ENCODE measurements around the gene FAM76B.

The FAM76B gene

DNA sequence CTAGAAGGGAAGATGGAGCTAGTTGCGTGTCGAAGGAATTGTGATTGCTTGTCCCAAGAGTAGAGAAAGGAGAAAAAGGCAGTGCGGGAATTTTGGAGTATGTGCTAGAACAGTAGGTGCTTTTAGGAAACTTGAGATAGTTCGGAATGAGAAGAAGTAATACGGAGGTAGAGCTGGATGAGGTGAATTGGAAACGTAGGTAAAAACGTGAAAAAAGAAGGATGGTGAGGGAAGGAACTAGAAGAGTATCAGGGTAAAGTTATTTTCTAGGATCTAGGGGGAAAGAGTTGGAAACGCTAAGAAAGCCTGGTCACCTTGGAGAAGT, 2.1 kb upstream of the FAM76B start:
- DNase-seq, result no peak

DNA sequence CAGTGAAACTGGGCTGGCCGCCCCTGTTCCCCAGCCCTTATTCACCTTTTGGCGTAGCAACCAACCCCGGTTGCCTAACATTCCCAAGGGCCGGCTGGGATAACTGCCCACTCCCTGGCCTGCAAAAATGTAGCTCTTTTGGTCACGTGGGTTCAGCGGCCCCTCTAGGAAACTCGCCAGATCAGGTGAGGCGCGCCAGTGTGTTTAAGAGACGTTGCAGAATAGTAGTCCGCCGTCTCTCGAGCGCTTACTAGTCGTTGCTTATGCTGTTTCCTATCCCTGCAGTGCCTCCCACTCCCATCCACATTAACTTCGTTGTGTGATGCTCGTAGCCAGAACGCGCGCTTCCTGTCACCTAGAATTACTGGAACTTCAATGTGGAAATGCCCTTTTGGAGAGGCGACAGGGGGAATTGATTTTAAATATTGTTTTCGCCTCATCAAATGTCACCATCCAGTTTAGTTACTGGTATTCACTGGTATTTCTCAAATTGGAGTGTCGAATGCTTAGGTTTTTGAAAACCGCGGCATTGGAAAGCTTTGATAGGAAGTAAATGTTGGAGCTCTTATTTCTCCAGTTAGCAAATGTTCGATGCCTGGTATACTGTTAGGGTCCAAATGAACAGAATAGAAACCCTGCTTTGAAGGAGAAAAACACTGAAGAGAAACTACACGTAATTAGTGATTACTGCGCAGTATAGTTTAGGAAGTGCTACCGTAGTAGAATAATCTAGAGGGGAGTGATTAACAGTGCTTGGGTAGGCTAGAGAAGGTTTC, 1.5 kb upstream of the FAM76B start:
- DNase-seq, result no peak

DNA sequence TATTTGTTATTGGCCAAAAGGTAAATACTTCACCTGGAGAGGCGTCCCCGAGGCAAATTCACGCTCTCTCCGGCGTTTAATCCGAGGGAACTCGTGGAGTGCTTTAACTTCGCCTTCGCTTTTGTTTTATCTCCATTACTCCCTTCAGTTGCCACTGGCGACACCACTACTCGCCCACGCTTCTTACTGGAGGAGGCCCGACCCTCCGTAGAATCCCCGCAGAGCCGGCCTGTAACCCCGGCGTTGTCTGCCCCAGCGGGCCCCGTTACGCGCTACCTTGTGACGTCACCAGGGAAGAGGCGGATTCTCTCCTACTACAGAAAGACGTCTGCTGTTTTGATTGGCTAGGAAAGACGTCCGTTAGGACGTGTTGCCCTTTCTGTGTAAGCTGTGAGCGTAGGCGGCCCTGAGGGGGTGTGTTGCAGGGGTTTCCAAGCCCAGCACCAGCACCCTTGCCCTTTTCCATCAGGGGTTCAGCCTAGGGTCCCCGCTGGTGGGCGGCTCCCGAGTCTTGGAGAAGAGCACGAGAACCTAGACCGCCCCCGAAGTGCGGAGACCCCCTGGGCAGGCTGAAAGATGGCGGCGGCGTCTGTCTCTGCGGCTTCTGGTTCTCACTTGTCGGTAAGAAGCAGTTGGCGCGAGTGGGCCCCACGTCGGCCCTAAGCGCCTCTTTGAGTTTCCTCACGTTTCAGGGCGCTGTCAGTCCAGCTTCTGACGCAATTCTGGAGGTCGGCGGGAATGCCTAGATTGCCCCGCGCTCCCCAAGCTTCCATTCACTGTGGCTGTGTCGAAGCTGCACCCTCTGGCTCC, 746 bp upstream of the FAM76B start, which contains the start of gene CEP57:
Gene CEP57, plus strand, starts transcription at position 376 of the 810 bp plus-strand sequence. Its CDS starts 201 bp downstream, at position 577.
- DNase-seq, result peak; percentile 97

DNA sequence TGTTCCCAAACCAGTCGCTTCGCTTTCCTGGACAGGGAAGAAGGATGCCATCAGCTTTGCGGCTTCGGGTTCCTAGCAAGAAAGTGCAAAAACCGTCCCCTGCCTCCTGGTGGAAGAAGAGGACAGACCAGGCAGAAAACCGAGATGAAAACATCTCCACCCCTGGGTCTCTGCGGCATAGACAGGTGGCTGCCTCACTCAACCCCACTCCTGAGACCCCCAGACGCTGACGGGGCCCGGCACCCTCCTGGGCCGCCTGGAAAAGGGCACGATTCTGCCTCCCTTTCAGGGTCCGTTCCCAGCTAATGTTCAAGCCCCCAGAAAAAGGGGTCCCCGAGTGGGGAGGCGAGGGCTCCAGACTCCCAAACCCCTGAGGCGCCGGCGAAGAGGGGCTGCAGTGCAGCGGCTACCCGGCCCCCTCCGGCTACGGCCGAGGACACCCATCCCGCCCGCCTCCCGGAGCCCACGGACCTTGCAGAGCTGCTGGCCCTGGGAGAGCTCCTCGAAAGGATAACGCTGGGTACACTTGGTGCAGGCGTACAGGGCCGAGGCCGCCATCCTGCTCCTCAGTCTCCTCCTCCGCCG, 569 bp downstream of the FAM76B start:
- DNase-seq, result no peak

DNA sequence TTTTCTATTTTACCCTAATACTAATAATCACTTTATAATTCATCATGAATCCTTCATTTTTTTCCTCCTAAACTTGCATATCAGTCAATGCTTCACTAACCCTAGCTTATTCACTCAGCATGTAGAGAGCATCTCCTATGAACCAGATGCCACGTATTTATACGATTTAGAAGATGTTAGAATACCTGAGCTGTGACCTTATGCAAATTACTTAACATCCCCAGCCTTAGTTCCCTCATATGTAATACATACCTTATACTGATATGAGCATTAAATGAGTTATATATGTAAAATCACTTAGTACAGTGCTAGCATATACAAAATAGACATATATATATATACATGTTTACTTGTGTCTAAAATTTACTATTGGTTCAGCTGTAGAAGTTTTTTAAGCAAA, 9.0 kb downstream of the FAM76B start:
- DNase-seq, result no peak

DNA sequence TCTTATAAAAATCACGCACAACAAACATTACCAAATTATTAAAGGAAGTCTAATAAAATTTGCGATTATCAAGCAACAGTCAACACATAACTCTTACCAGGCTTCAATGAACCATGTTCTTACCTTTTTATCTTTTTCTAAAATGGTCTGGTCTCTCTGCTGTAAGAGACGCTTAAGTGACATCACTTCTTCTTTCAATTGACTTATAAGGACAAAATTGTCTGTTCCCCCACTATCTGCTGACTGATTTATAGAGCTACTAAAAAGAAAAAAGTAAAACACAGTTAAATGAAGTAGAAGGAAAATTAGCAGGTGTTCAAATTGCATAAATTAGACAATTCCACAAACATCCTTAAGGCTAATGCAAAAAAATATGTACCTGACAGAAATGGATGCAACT, 10.9 kb downstream of the FAM76B start:
- no peak for DNase-seq

DNA sequence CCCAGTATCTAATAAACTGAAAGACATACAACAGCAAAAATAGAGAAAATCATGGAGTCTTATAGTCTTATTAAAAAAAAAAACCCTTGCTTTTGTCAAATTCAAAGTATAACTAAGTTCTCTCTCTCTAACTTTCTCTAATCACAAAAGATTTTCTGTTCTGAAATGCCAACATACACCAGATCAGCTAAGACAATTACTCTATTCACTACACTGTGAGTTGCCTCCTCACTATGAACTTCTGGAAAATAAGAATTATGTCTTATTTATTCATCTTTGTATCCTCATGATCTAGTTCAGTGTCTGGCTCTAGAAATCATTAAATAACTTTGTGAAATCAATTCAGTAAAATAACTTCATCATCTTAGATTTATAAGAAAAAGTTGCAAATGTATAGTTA, 12.7 kb downstream of the FAM76B start:
- DNase-seq, result no peak

DNA sequence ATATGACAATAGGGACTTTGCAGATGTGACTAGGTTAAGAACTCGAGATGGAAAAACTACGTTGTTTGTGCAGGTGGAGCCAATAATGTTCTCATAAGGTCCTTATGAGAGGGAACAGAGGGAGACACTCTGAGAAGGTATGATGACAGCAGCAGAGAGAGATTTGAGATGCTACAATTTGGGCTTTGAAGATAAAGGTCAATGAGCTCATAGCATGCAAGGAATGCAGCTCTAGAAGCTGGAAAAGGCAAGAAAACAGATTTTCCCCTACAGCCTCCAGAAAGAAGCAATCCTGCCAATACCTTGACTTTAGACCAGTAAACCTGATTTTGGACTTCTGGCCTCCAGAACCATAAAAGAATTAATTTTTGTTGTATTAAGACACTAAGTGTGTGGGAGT, 21.1 kb downstream of the FAM76B start:
- no peak for DNase-seq

DNA sequence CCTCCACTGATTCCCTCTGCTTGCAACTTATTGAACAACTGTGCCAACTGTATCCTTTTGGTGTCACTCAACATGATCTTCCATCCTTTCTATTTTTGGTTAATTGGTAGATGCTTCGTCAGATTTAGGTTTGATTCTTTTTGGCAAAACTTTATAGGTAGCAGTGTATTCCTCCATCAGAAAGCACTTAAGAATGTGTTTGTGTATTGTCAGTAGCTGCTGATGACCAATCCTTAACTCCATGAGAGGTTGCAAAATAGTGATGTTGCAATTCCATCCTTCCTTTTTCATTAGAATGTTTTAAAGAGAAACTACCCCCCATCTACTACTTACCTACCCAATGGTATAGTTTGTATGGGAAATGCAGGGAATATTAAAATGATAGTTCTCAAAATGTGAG, 22.1 kb downstream of the FAM76B start:
- no peak for DNase-seq

DNA sequence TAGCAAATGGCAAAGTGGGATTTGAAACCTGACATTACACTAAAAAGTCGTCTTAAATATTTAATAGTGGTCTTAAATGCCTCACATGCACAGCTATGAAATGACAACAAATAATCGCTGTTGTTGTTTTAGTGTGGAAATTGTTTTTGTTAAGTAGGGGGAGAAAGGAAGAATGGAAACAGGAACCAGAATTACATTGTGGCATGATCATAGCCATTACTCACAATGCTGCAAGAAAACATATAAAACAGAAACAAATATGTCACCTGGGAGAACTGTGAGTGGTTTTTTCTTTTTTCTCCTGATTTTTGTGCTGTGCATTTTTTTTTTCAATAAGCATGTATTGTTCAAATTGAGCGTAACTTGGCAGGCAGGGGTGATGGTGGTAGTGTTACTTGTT, 22.9 kb downstream of the FAM76B start:
- no peak for DNase-seq

DNA sequence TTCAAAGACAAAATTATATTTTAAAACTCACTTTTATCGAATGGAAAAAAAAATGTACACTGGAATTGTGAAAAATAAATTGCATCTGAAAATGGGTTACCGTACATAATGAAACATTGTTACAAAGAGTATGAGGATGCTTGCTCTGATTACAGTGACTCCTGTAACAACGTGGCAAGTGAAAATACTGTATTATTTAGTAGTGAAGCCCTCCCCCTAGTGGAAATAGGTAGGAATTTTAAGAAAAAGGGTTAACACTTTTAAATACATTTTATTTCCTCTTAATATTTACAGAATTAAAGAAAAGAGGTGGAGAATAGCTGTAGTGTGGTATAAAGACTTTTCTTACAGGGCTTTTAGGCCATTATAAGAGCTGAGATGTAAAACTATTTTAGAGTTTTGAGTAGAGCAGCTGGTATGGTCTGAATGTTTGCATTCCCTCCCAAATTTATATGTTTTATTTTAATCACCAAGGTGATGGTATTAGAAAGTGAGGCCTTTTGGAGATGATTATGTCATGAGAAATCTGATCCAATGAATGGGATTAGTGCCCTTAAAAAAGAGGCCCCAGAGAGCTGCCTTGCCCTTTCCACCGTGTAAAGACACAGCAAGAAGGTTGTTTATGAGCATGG, 25.2 kb downstream of the FAM76B start:
- DNase-seq, result no peak

DNA sequence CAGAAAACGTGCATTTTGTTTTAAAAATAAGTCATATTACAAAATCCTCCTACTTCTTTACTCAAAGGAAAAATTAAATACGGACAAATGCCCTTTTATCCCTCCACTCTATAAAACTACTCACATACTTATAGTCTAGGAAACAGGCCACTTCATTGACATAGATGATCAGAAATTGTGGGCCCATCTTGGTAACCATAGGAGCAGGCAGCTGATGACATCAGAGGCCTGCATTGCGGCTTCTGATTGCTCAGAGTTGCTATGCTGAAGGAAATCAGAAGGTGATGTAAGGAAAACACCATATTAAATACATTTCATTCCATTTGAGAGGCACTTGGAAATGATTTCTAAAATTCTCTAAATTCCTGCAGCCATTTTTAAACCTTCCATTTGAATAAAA, 27.0 kb downstream of the FAM76B start:
- no peak for DNase-seq

DNA sequence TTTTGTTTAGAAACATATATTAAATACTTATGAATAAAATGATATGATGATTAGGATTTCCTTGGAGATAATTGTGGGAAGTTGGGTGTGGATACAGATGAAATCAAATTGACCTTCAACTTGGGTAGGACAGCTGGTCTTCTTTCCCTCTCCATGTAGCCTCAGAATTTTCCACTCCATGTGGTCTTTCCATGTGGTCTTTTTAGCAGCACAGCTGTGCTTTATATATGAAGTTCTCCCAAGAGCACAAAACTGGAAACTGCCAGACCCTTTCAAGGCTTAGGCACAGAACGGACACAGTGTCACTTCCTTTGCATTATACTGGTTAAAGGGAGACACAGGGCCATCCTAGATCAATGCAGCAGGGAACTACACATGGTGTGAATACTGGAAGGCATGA, 28.6 kb downstream of the FAM76B start:
- no peak for DNase-seq

DNA sequence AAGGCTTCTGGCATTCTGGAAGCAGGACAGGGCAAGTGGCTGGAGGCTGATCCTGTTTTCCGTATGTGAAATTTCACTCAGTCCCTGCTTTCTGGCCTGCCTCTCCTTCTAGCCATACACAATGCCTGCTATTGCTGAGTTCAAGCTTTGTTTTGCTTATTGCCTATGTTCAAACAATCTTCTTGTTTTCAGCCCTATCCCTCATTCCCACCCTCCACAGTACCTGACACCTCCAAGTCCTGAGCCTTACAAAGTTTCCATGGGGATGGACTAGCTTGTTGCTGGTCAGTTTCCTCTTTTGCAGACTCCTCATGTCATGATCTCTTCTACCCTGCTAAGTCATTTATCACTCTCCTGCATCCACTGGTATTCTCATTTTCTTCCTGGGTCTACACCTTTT, 38.1 kb downstream of the FAM76B start:
- DNase-seq, result no peak

DNA sequence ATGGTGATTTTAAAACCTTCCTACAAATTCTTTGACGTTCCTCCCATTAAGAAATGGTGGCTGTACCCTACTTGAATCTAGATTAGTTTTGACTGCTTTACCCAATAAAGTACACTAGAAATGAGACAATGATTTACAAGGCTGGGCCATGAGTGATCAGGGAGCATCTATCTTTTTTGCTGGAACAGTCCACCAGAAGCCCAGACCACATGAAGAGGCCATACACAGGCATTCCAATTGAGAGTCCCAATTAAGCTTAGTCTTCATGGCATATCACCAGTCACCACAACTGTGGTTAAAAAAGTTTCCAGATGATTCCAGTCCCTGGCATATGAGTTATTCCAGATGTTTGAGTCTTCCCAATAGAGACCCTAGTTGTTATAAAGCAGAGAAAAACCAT, 39.5 kb downstream of the FAM76B start:
- DNase-seq, result no peak

DNA sequence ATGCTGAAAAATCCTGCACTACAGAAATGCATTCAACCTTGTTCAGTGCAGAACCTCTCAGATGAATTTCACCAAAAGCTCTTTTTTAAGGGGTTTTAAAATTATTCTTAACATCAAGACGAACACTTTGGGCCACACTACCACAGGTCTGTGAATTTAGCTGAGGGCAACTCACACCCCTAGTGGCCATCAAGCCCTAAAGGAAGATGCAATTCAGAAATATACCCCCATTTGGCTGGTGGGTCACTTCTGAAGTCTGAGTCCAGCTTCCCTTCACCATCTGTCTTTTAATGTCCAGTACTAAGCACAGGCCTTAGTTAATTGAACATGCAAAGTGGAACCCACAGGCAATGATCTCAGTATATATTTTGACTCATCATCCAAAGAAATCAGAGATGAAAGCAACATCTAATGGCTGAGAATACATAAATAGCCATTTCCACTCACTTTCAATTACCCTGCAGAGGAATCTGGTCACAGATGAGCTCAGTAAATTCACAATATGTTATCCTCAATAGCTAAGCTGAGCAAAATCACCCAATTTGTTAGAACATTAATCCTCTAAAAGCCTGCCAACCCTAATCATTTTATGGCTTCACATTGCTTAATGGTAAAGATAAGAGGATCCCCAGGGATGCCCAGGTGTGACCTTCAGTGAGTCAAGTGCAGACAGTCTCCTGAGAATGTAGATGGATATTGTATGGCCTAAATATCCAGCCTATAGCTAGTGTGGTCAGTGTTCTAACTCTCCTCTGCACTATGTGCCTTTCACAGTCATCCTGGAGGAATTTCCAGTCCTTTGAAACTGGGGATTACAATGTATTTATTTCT, 50.3 kb downstream of the FAM76B start:
- DNase-seq, result no peak

DNA sequence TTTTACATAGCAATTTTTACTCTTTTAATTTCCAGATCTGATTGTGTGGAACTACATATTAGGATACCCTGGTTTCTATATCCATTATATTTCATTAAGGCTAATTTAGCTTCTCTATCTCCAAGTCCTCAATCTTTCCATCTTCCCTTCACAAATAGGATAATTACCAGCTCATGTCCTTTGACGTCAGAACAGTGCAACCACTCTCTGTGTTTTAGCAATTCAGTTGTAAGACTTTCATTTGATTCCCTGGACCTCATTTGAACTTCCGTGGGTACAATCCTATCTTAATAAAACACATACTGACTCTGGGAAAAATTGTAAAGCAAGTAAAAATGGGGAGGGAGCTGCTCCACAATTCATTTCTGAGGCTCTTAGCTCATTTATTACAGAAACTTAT, 52.8 kb downstream of the FAM76B start:
- DNase-seq, result no peak

DNA sequence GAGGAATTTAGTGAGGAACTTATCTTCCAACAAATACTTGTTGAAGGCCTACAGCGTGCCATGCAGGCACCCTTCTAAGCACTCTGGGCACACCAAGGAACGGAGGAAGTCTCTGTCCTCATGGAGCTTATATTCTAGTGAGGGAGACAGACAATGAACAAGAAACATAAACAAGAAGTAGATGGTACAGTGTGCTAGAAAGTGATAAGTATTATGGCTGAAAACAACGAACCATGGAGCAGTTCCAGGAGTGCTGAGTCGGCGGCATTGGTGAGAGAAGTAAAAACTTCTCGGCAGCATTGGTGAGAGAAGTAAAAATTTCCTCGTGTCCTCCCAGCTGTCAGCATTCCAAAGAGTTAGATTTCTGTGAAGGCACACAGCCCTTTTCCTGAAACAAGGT, 53.2 kb downstream of the FAM76B start:
- no peak for DNase-seq

DNA sequence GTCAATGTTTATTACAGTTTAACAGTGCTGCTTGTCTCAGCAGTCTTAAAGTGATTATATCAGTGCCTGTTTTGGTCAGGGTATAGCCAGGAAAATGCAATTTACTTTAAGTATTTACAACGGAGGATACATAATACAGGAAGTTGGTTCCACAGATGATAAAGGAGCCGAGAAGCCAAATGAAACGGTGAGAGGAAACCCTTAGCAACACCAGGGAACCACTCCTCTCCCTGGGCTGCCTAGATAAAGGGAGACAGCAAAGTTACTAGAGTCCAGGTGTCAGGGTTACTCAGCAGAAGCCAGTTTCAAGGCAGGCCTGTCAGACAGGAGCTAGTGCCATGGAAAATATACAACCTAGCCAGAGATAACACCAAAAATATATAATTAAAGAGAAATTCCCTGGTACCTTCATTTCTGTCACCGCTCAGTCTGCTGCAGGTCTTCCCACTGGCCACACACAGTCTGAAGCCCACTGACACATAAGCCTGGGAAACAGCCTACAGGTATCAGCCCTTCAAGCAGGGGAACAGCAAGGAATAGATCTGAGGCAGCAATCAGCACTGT, 55.5 kb downstream of the FAM76B start:
- no peak for DNase-seq

DNA sequence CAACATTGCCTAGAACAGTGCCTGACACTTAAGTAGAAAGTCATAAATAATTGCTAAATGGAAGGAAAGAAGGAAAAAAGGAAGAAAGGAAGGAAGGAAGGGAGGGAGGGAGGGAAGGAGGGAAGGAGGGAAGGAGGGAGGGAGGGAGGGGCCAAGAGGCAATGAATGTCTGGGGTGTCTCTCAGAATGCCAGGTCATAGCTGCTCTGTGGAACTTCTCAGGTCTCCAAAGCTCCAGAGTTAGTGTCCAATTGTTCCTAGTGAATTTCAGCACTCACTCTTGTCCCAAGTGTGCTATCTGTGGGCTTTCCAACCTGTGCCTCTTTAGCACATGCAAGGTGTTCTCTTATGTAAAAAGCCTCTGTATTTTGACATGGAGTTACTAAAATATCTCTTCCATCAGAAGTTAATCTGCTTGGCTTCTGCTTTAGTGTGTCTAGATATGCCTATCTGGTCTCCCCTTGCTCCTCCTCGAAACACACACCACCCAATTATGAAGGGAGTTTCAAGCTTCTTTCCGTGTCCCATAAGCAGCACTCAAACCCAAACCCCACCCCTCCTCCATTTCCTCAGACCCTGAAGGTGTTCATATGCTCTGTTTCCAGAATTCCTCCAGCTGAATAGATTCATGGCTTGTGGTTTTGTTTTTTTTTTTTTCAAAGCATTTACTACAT, 56.5 kb downstream of the FAM76B start:
- no peak for DNase-seq

DNA sequence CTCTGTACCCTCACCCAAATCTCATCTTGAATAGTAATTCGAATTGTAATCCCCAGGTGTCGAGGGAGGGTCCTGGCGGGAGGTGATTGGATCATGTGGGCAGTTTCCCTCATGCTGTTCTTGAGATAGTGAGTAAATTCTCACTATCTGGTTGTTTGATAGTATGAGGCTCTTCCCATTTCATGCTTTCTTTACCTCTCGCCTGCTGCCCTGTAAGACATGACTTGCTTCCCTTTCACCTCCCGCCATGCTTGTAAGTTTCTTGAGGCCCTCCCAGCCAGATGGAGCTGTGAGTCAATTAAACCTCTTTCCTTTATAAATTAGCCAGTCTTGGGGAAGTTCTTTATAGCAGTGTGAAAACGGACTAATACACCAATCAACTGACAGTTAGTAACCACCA, 60.1 kb downstream of the FAM76B start:
- DNase-seq, result no peak

DNA sequence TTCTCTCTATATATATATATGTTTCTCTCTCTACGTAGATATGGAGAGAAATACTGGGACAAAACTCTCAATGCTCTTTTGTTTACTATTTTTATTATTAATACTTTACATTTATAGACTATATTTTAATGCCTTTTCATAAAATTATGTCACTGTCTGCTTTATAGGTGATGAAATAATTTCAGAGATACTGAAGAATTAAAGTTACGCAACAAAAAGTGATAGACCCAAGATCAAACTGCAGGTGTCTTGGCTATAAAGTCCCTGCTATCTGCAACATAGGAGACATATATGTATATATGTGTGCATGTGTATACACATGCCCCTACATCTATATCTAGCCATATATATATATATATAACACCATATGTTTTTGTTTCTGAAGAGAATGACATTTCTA, 60.8 kb downstream of the FAM76B start:
- DNase-seq, result no peak
